ENCODE measurements around the gene BOD1.

BOD1 gene

DNA sequence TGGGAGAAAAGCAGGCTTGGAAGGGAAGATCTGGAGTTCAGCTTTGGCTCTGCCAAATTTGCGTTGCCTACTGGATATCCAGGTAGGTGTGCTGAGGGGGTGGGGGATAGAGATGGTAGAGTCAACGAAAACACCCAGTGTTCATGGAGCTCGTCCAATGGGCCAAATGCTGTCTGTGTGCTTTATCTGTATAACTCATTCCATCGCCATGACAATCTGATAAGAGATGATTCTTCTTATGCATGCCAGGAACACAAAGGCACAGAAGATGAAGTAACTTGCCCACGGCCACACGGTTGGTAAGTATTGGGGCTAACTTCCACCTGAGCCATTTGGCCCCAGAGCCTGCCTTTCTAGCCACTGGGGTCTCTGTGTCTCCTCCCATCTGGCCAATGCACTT, 53.2 kb downstream of the BOD1 start:
- Mint-ChIP-seq H3K36me3 (peaks cover 6% of the 10 kb centered on the region), H3K27me3 (peaks cover 23% of the 10 kb centered on the region), H3K27ac (no peak overlapping the region), H3K4me3 (no peak overlapping the region), H3K4me1 (ENCODE audit: low read depth) (no peaks in the 10 kb centered on the region), H3K9me3 (ENCODE audit: low read depth) (peaks cover 14% of the 10 kb centered on the region)

DNA sequence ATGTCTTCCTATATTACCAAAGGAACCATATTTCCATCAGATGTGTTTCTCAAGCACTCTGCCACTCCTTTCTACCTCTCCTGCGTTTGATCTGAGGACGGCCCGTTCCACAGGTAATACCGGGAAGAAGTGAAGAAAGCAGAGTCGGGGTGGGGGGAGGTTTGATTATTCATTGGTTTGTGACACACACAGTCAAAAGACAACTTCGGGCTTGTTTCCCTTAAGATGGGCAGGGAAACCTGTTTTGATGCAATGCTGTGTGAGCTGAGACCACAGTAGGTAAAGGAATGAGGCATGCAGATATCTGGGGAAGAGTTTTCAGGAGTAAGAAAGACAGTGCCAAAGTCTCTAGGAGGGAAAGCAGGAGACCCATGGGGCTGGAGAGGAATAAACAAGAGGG, 54.0 kb downstream of the BOD1 start:
- no peaks in the 10 kb centered on the region for H3K4me1 Mint-ChIP-seq (ENCODE audit: low read depth)
- peaks cover 18% of the 10 kb centered on the region for H3K27me3 Mint-ChIP-seq
- no peak overlapping the region for H3K27ac Mint-ChIP-seq
- H3K4me3 Mint-ChIP-seq = no peak overlapping the region
- peaks cover 7% of the 10 kb centered on the region for H3K9me3 Mint-ChIP-seq (ENCODE audit: low read depth)
- peaks cover 4% of the 10 kb centered on the region for H3K36me3 Mint-ChIP-seq

Measured in activated naive CD8-positive, alpha-beta T cell (primary cell).